ENCODE results near the gene PLIN5.

The PLIN5 gene

GRCh38 chr19:4534836-4535658, at the start of gene PLIN5:
Gene PLIN5 (minus strand): TSS chr19:4535224. CDS start chr19:4534074, 1,150 bp downstream.
- DNase-seq (ENCODE audit: low read depth in 2 of 2), result no peak

- no peak for DNase-seq (ENCODE audit: low read depth in 2 of 2)
These were observed 49.1 kb upstream of the PLIN5 start for GRCh38 chr19:4583961-4584669.

GRCh38 chr19:4582980-4583842, 48.2 kb upstream of the PLIN5 start:
- DNase-seq (ENCODE audit: low read depth in 2 of 2), result no peak

- DNase-seq (ENCODE audit: low read depth in 2 of 2), result no peak
These were observed 46.9 kb upstream of the PLIN5 start for GRCh38 chr19:4581666-4582553.

GRCh38 chr19:4580961-4581665, 46.1 kb upstream of the PLIN5 start:
- DNase-seq (ENCODE audit: low read depth in 2 of 2), result no peak

GRCh38 chr19:4580021-4580901, 45.2 kb upstream of the PLIN5 start:
- DNase-seq (ENCODE audit: low read depth in 2 of 2), result no peak

GRCh38 chr19:4579389-4579788, 44.4 kb upstream of the PLIN5 start:
- DNase-seq (ENCODE audit: low read depth in 2 of 2), result no peak

- no peak for DNase-seq (ENCODE audit: low read depth in 2 of 2)
These were observed 43.7 kb upstream of the PLIN5 start for GRCh38 chr19:4578552-4579248.

- no peak for DNase-seq (ENCODE audit: low read depth in 2 of 2)
These were observed 42.2 kb upstream of the PLIN5 start for GRCh38 chr19:4577020-4577782.

- DNase-seq (ENCODE audit: low read depth in 2 of 2), result peak; percentile 26 to 65
These were observed 41.3 kb upstream of the PLIN5 start for GRCh38 chr19:4576016-4576933.

- DNase-seq (ENCODE audit: low read depth in 2 of 2), result no peak
These were observed 40.4 kb upstream of the PLIN5 start for GRCh38 chr19:4575267-4576015.

- no peak for DNase-seq (ENCODE audit: low read depth in 2 of 2)
These were observed 38.7 kb upstream of the PLIN5 start for GRCh38 chr19:4573682-4574081.

GRCh38 chr19:4571305-4571917, 36.4 kb upstream of the PLIN5 start:
- no peak for DNase-seq (ENCODE audit: low read depth in 2 of 2)

GRCh38 chr19:4570916-4571304, 35.9 kb upstream of the PLIN5 start:
- no peak for DNase-seq (ENCODE audit: low read depth in 2 of 2)

GRCh38 chr19:4570402-4570801, 35.4 kb upstream of the PLIN5 start:
- DNase-seq (ENCODE audit: low read depth in 2 of 2), result no peak

- no peak for DNase-seq (ENCODE audit: low read depth in 2 of 2)
These were observed 33.9 kb upstream of the PLIN5 start for GRCh38 chr19:4568886-4569285.
